IMR-90 (cell line): ENCODE measurements around the gene C1R. TPM values are rescaled to one million over a fixed set of nuclear protein-coding genes. Genes with fewer than 3 reads are reported as not detected.

Experiments
- ATAC-seq: fragments of 200-7000 bp; cut with Tn5 transposase; 2 replicates; pipeline ENCODE4 v1.9.1; 2020; ENCODE audit warnings: low read depth, mild to moderate bottlenecking, moderate library complexity
- BruUV-seq: library from RNA; stranded (reverse); fragments of 400-500 nt; replicated peaks from 2 replicates; lab custom pipeline; 2021; lab: Mats Ljungman, UMichigan
- CTCF ChIA-PET: fragments of 300-600 bp; formaldehyde crosslinking; extraction: SDS; loops from one replicate; lab custom pipeline; 2021; ENCODE audit warnings: antibody characterized with exemption; lab: Yijun Ruan, JAX
- POLR2A ChIA-PET: fragments of 300-600 bp; sonication (Branson Sonifier 250); formaldehyde crosslinking; loops from one replicate; lab custom pipeline; 2022; ENCODE audit warnings: antibody characterized with exemption; ENCODE audit not compliant: unreplicated experiment; lab: Charles Lee
- DNase-seq: peaks from one replicate; pipeline ENCODE4 v3.0.0; 2013
- H2AFZ ChIP-seq: replicated peaks from 2 replicates; pipeline ENCODE3; 2013; ENCODE audit warnings: low read length, mild to moderate bottlenecking; ENCODE audit not compliant: poor library complexity
- H2AK5ac ChIP-seq: 2 replicates; pipeline ENCODE4 v1.6.1; 2013; ENCODE audit warnings: low read depth, low read length, inconsistent platforms
- H2AK9ac ChIP-seq: replicated peaks from 2 replicates; pipeline ENCODE3; 2013; ENCODE audit warnings: mild to moderate bottlenecking, low read depth, low read length, moderate library complexity; ENCODE audit not compliant: poor library complexity
- H2BK120ac ChIP-seq: 2 replicates; pipeline ENCODE4 v1.6.1; 2013; ENCODE audit warnings: low read depth, low read length, inconsistent platforms
- H2BK15ac ChIP-seq: 3 replicates; pipeline ENCODE4 v1.6.1; 2013; ENCODE audit warnings: low read depth, low read length, inconsistent platforms
- H2BK20ac ChIP-seq: 2 replicates; pipeline ENCODE4 v1.6.1; 2013; ENCODE audit warnings: low read depth, mild to moderate bottlenecking, inconsistent platforms, low read length, moderate library complexity
- H2BK5ac ChIP-seq: 2 replicates; pipeline ENCODE4 v1.6.1; 2013; ENCODE audit warnings: mild to moderate bottlenecking, low read depth, low read length, inconsistent platforms; ENCODE audit not compliant: poor library complexity, severe bottlenecking
- H3K14ac ChIP-seq: replicated peaks from 2 replicates; pipeline ENCODE4 v1.6.1; 2013; ENCODE audit warnings: low read depth, low read length, inconsistent platforms
- H3K18ac ChIP-seq: 2 replicates; pipeline ENCODE4 v1.6.1; 2013; ENCODE audit warnings: low read depth, low read length, control low read depth
- H3K23ac ChIP-seq: 2 replicates; pipeline ENCODE4 v1.6.1; 2013; ENCODE audit warnings: low read depth, low read length, inconsistent platforms
- H3K27ac ChIP-seq: 2 replicates; pipeline ENCODE4 v1.5.1; 2013; ENCODE audit warnings: mild to moderate bottlenecking, control low read depth, low read length; ENCODE audit not compliant: insufficient read depth
- H3K27me3 ChIP-seq: 2 replicates; pipeline ENCODE4 v1.6.1; 2013; ENCODE audit warnings: low read length; ENCODE audit not compliant: control insufficient read depth, insufficient read depth
- H3K36me3 ChIP-seq: 2 replicates; pipeline ENCODE4 v1.6.1; 2013; ENCODE audit warnings: low read length, mixed read lengths; ENCODE audit not compliant: control insufficient read depth, insufficient read depth
- H3K4ac ChIP-seq: 2 replicates; pipeline ENCODE4 v1.6.1; 2013; ENCODE audit warnings: low read depth, low read length, inconsistent platforms
- H3K4me1 ChIP-seq: 2 replicates; pipeline ENCODE4 v1.6.1; 2013; ENCODE audit warnings: low read length, mixed read lengths; ENCODE audit not compliant: control insufficient read depth, insufficient read depth
- H3K4me2 ChIP-seq: 2 replicates; pipeline ENCODE4 v1.6.1; 2013; ENCODE audit warnings: low read depth, mild to moderate bottlenecking, control low read depth, low read length, moderate library complexity
- H3K4me3 ChIP-seq: 2 replicates; pipeline ENCODE4 v1.5.1; 2013; ENCODE audit warnings: low read depth, mild to moderate bottlenecking, control low read depth, low read length, moderate library complexity; ENCODE audit not compliant: insufficient read depth
- H3K56ac ChIP-seq: 2 replicates; pipeline ENCODE4 v1.6.1; 2013; ENCODE audit warnings: low read length, inconsistent platforms; ENCODE audit not compliant: insufficient read depth; ENCODE audit errors: extremely low read depth
- H3K79me1 ChIP-seq, 2 experiments: 2 replicates each; pipeline ENCODE4 v1.6.1; 2013; ENCODE audit warnings: low read length in 2 of 2, inconsistent platforms in 1 of 2, low read depth in 1 of 2
- H3K9ac ChIP-seq: 2 replicates; pipeline ENCODE4 v1.6.1; 2013; ENCODE audit warnings: low read depth, low read length, control low read depth
- H3K9me1 ChIP-seq: 2 replicates; pipeline ENCODE4 v1.6.1; 2013; ENCODE audit warnings: low read length, inconsistent platforms; ENCODE audit not compliant: insufficient read depth
- H3K9me3 ChIP-seq: 2 replicates; pipeline ENCODE4 v1.6.1; 2013; ENCODE audit warnings: low read length; ENCODE audit not compliant: control insufficient read depth, insufficient read depth
- H4K20me1 ChIP-seq: 2 replicates; pipeline ENCODE4 v1.6.1; 2013; ENCODE audit warnings: low read length, inconsistent platforms; ENCODE audit not compliant: insufficient read depth
- H4K5ac ChIP-seq: 2 replicates; pipeline ENCODE4 v1.6.1; 2013; ENCODE audit warnings: mild to moderate bottlenecking, low read depth, low read length, control low read depth
- H4K8ac ChIP-seq, 2 experiments: 2 replicates each; pipeline ENCODE4 v1.6.1; 2013; ENCODE audit warnings: low read depth in 2 of 2, low read length in 2 of 2, control low read depth in 1 of 2, inconsistent platforms in 1 of 2
- H4K91ac ChIP-seq: 2 replicates; pipeline ENCODE4 v1.6.1; 2013; ENCODE audit warnings: low read depth, low read length, inconsistent platforms; ENCODE audit not compliant: insufficient read depth
- CEBPB ChIP-seq: IDR thresholded peaks from 2 replicates; pipeline ENCODE4 v1.6.1; 2012; ENCODE audit warnings: low read depth, low read length, improper control_type of control experiment
- CTCF ChIP-seq: conservative IDR thresholded peaks from 2 replicates; pipeline ENCODE4 v1.5.1; 2012; ENCODE audit warnings: mild to moderate bottlenecking, low read depth, low read length, improper control_type of control experiment
- ELK1 ChIP-seq: fragments of 150-350 bp; IDR thresholded peaks from 2 replicates; pipeline ENCODE4 v1.6.1; 2016; ENCODE audit warnings: low read depth, mild to moderate bottlenecking, low read length, moderate library complexity, borderline replicate concordance
- MAFK ChIP-seq: IDR thresholded peaks from 2 replicates; pipeline ENCODE4 v1.6.1; 2012; ENCODE audit warnings: low read depth, low read length, improper control_type of control experiment
- MXI1 ChIP-seq: IDR thresholded peaks from 2 replicates; pipeline ENCODE4 v1.6.1; 2012; ENCODE audit warnings: low read depth, mild to moderate bottlenecking, low read length, moderate library complexity, borderline replicate concordance
- NFE2L2 ChIP-seq: fragments of 150-350 bp; IDR thresholded peaks from 2 replicates; pipeline ENCODE4 v1.6.1; 2016; ENCODE audit warnings: low read depth, mild to moderate bottlenecking, low read length
- POLR2A ChIP-seq: IDR thresholded peaks from 2 replicates; pipeline ENCODE4 v1.6.1; 2012; ENCODE audit warnings: mild to moderate bottlenecking, low read depth, low read length
- RAD21 ChIP-seq: IDR thresholded peaks from 2 replicates; pipeline ENCODE4 v1.6.1; 2012; ENCODE audit warnings: low read length, improper control_type of control experiment
- RCOR1 ChIP-seq: IDR thresholded peaks from 2 replicates; pipeline ENCODE4 v1.6.1; 2012; ENCODE audit warnings: mild to moderate bottlenecking, low read length, improper control_type of control experiment; ENCODE audit not compliant: insufficient replicate concordance
- RFX5 ChIP-seq: IDR thresholded peaks from 2 replicates; pipeline ENCODE4 v1.8.0; 2012; ENCODE audit warnings: low read depth, mild to moderate bottlenecking, low read length, moderate library complexity
- SMC3 ChIP-seq: fragments of 150-350 bp; IDR thresholded peaks from 2 replicates; pipeline ENCODE4 v1.6.1; 2016; ENCODE audit warnings: low read depth, mild to moderate bottlenecking, antibody characterized with exemption, low read length, moderate library complexity
- USF2 ChIP-seq: fragments of 150-350 bp; IDR thresholded peaks from 2 replicates; pipeline ENCODE4 v1.6.1; 2017; ENCODE audit warnings: mild to moderate bottlenecking, antibody characterized with exemption, low read length, low read depth
- WGBS, 2 experiments: methylation state at CpG; one replicate each; pipeline versions ENCODE4 v1.1.5 to v1.1.7; 2013; ENCODE audit warnings: missing lambda C conversion rate in 2 of 2; ENCODE audit not compliant: insufficient read length in 1 of 2; ENCODE audit errors: extremely low coverage in 2 of 2; 5-methylcytosine and 5-hydroxymethylcytosine counted together
- dilution Hi-C: fragments of 300-500 bp; cut with HindIII; formaldehyde crosslinking; loops from one replicate; pipeline ENCODE4 v1.14.3; 2018; ENCODE audit warnings: low sequenced_read_pairs; ENCODE audit not compliant: unreplicated experiment
- in situ Hi-C: fragments of 300-500 bp; cut with MboI; formaldehyde crosslinking; loops from 3 replicates; pipeline ENCODE4 v1.14.3; 2019; ENCODE audit warnings: low sequenced_read_pairs, inconsistent platforms, mixed read lengths
- intact Hi-C: fragments of 100-400 bp; cut with micrococcal nuclease; formaldehyde crosslinking; loops from 2 replicates; pipeline ENCODE4 v1.10.0; 2022
- polyA plus RNA-seq, 3 experiments: library from polyadenylated mRNA; depleted of rRNA; stranded (reverse); fragments of >200 nt; gene quantifications; 2 replicates each; pipeline ENCODE4 v1.2.3, GENCODE V29; 2012; ENCODE audit warnings: low replicate concordance in 1 of 3
- total RNA-seq: library from RNA; depleted of rRNA; stranded (reverse); fragments of >200 nt; gene quantifications from 2 replicates; pipeline ENCODE4 v1.2.3, GENCODE V29; 2012

The C1R gene
- total and polyA plus RNA-seq, 2 of the 4 experiments (the other 2 are of a cell fraction), result 38.4 to 165 TPM

- TF ChIP-seq SMC3 (no peak), MAFK (no peak), RCOR1 (no peak), RFX5 (no peak), USF2 (no peak), ELK1 (no peak), CEBPB (no peak), MXI1 (no peak), POLR2A (no peak), RAD21 (no peak), CTCF (no peak), NFE2L2 (no peak)
- dilution Hi-C loops (no loop called here), in situ Hi-C loops (no loop called here), intact Hi-C loops (no loop called here)
- Histone ChIP-seq H3K9ac (no peak overlapping the region), H3K27me3 (no peaks in the 10 kb centered on the region), H3K9me1 (peaks cover 13% of the 10 kb centered on the region), H4K91ac (peak overlapping the region; percentile 20; the same call in 1 of the 2 replicates), H3K4me2 (no peak overlapping the region; the same call in 1 of the 2 replicates), H3K4me3 (no peak overlapping the region), H2BK15ac (peak overlapping the region; percentile 0; the same call in 1 of the 3 replicates), H3K9me3 (no peaks in the 10 kb centered on the region), H3K36me3 (peaks cover 4% of the 10 kb centered on the region), H3K4ac (peak overlapping the region; percentile 56; the same call in 1 of the 2 replicates), H3K56ac (no peak overlapping the region), H2AK9ac (no peak overlapping the region), H2BK120ac (peak overlapping the region; percentile 55), H3K23ac (peak overlapping the region; percentile 22; the same call in 1 of the 2 replicates), H3K27ac (peak overlapping the region; percentile 51; the same call in 1 of the 2 replicates), H2BK5ac (peak overlapping the region; percentile 75), H3K4me1 (peaks cover 17% of the 10 kb centered on the region), H3K14ac (0 out of 2 replicates have a peak overlapping the region, but pooled peaks have one; percentile 66), H4K5ac (0 out of 2 replicates have a peak overlapping the region, but pooled peaks have one; percentile 3), H3K79me1 (no peaks in the 10 kb centered on the region), H3K18ac (peak overlapping the region; percentile 34), H2AFZ (no peak overlapping the region), H2AK5ac (peak overlapping the region; percentile 81), H4K20me1 (peaks cover 4% of the 10 kb centered on the region; the same call in 1 of the 2 replicates), H2BK20ac (peak overlapping the region; percentile 78), H4K8ac (peak overlapping the region in 1 of 2 experiments; percentile 10; a peak in 1 of 4 replicates)
- POLR2A ChIA-PET, result no interaction called here
- CTCF ChIA-PET, result no interaction called here
- no CpG with 5 or more reads among the region's 3 CpGs for WGBS, 2 experiments
- ATAC-seq, result no peak
- no TSS peak for BruUV-seq
- DNase-seq, result no peak
Observed at GRCh38 chr12:7075518-7075917, 16.7 kb downstream of the C1R start.
